ENCODE results near the gene PHF2.

DNA sequence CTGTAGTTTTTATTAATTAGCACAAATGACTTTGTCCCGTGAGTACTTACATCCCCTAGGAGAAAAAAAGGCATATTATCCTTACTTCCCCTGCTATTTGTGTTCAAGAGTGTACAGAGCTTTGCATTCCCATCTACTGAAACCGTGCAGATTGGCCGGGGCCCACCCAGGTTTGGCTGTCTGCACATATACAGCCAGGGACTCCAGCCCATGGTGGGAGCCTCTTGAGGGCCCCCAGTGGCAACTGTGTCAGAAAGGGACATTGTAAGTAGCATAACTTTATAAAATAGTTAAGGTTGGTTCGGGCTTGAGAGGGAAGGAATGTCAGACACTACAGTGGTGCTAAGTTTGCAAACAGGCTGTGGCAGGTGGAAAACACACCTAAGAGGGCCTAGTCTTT is 24.7 kb downstream of the PHF2 start:
- TF ChIP-seq, protein P1, sequence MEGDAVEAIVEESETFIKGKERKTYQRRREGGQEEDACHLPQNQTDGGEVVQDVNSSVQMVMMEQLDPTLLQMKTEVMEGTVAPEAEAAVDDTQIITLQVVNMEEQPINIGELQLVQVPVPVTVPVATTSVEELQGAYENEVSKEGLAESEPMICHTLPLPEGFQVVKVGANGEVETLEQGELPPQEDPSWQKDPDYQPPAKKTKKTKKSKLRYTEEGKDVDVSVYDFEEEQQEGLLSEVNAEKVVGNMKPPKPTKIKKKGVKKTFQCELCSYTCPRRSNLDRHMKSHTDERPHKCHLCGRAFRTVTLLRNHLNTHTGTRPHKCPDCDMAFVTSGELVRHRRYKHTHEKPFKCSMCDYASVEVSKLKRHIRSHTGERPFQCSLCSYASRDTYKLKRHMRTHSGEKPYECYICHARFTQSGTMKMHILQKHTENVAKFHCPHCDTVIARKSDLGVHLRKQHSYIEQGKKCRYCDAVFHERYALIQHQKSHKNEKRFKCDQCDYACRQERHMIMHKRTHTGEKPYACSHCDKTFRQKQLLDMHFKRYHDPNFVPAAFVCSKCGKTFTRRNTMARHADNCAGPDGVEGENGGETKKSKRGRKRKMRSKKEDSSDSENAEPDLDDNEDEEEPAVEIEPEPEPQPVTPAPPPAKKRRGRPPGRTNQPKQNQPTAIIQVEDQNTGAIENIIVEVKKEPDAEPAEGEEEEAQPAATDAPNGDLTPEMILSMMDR (IDR thresholded peaks at IDR 0.05): no peak
- no peak for TF ChIP-seq ZFX (IDR thresholded peaks at IDR 0.05; ENCODE audit: borderline replicate concordance)
